Loucy (cell line): ENCODE data around the gene RPS8.

Experiments used
- EZH2phosphoT487 ChIP-seq: fragments of 200-600 bp; IDR thresholded peaks from 2 replicates; pipeline ENCODE4 v1.6.1; 2018; ENCODE audit warnings: antibody characterized with exemption, mild to moderate bottlenecking, moderate library complexity, borderline replicate concordance
- TF ChIP-seq, protein P1 (sequence below): fragments of 200-600 bp; sonication (generic); conservative IDR thresholded peaks from 2 replicates; pipeline ENCODE4 v1.5.1; 2014; ENCODE audit warnings: mild to moderate bottlenecking, antibody characterized with exemption, low read length

GRCh38 chr1:44788120-44788860 is 12.9 kb downstream of the RPS8 start, which contains the start of gene BEST4:
- TF ChIP-seq, protein P1, sequence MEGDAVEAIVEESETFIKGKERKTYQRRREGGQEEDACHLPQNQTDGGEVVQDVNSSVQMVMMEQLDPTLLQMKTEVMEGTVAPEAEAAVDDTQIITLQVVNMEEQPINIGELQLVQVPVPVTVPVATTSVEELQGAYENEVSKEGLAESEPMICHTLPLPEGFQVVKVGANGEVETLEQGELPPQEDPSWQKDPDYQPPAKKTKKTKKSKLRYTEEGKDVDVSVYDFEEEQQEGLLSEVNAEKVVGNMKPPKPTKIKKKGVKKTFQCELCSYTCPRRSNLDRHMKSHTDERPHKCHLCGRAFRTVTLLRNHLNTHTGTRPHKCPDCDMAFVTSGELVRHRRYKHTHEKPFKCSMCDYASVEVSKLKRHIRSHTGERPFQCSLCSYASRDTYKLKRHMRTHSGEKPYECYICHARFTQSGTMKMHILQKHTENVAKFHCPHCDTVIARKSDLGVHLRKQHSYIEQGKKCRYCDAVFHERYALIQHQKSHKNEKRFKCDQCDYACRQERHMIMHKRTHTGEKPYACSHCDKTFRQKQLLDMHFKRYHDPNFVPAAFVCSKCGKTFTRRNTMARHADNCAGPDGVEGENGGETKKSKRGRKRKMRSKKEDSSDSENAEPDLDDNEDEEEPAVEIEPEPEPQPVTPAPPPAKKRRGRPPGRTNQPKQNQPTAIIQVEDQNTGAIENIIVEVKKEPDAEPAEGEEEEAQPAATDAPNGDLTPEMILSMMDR, result no peak
- TF ChIP-seq EZH2phosphoT487, result no peak
